ENCODE measurements around the gene PCMTD2. TPM values are rescaled to one million over a fixed set of nuclear protein-coding genes. Genes with fewer than 3 reads are reported as not detected.

PCMTD2 gene
- total and polyA plus RNA-seq, 10 of the 15 experiments (the other 5 are each of a cell fraction or from before 2014, with no cell fraction given), result 6.8 to 36.8 (median 16.5) TPM

DNA sequence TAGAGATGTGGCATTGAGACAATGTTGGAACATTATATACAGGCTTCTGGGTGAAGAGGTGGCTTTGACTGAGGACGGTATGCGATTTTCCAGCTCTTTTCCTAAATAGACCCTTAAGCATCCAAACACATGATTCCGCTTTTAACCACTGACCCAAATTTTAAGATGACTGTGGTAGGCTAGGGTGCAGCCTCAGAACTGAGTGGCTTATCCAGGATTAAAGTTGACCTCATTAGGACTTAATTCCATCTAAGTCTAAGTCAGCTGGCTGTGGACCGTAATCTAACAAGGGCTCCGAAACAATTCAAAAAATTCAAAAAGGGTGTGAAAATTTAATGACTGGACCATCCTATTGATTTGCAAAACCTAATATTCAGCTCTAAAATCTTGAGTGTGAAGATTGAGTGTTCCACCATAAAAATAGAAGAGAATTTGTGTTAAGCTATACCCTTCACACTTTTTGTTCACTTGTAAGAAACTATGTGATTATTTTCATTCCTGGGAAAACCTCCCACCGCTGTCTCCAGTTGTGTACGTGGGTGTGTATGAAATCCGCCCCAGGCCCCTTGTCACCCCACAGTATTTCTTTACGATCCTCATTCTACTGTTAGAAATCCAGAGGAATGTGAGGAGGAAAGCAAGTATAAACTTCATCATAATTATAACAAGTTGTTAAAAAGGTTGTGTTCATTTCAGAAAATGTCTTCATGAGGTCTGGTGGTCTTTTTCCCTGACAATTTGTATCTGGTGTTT, 2.7 kb downstream of the PCMTD2 start (continued):
- TF ChIP-seq E4F1 (IDR thresholded peaks at IDR 0.05; ENCODE audit: borderline replicate concordance, partially characterized antibody) (no peak), IRF4 (IDR thresholded peaks at IDR 0.05; ENCODE audit: low read depth, low read length) (no peak)

GRCh38 chr20:64260239-64260638, 4.7 kb downstream of the PCMTD2 start:
- CTCF ChIA-PET, result interaction anchor here (0.5 to 9.3 kb wide), 2 partner anchors 24 to 140 kb away, joined by 3 to 99 read pairs; no protein-coding TSS in a partner anchor
- in situ Hi-C loops (cut with MboI) (no loop called here), intact Hi-C loops (cut with micrococcal nuclease; ENCODE audit: unreplicated experiment) (no loop called here)
- Histone ChIP-seq H3K27ac (ENCODE audit: control insufficient read depth, insufficient read depth) (no peak overlapping the region), H3K4me2 (ENCODE audit: control insufficient read depth, insufficient read depth) (no peak overlapping the region), H3K9me3 (replicated peaks; ENCODE audit: control insufficient read depth, insufficient read depth, low read length) (no peaks in the 10 kb centered on the region), H3K36me3 (ENCODE audit: control insufficient read depth in 2 of 2, insufficient read depth in 2 of 2, low read length in 1 of 2) (peaks cover 1 to 7% of the 10 kb centered on the region in 2 experiments; a peak in 3 of 4 replicates), H3K27me3 (replicated peaks in 1 of 2; ENCODE audit: control insufficient read depth in 2 of 2, insufficient read depth in 2 of 2, low read length in 1 of 2) (no peaks in the 10 kb centered on the region), H2AFZ (ENCODE audit: control insufficient read depth, low read depth, low read length) (no peak overlapping the region), H4K20me1 (ENCODE audit: control insufficient read depth, insufficient read depth) (no peaks in the 10 kb centered on the region), H3K79me2 (ENCODE audit: control insufficient read depth, insufficient read depth, low read length) (peaks cover 14% of the 10 kb centered on the region), H3K4me3 (no peak overlapping the region), H3K9ac (ENCODE audit: control insufficient read depth, insufficient read depth, low read length) (no peak overlapping the region), H3K4me1 (ENCODE audit: control insufficient read depth, insufficient read depth, low read length) (peaks cover 6% of the 10 kb centered on the region)
- no peak for ATAC-seq
- 74% methylated on average over 6 of the region's 6 CpGs for WGBS (ENCODE audit: insufficient coverage, insufficient replicate concordance, low lambda C conversion rate, missing lambda C conversion rate)
- FAIRE-seq, result no peak
- TF ChIP-seq CHD2 (IDR thresholded peaks at IDR 0.05; ENCODE audit: borderline replicate concordance, low read depth, low read length) (no peak), NFIC (IDR thresholded peaks at IDR 0.05; ENCODE audit: low read depth, low read length) (no peak), DPF2 (IDR thresholded peaks at IDR 0.05) (no peak), ZBED1 (IDR thresholded peaks at IDR 0.05; ENCODE audit: borderline replicate concordance) (no peak), CBX3 (IDR thresholded peaks at IDR 0.05; ENCODE audit: borderline replicate concordance, low read depth) (no peak)
- RAD21 ChIA-PET (ENCODE audit: unreplicated experiment), result no interaction called here
- BruUV-seq (replicated peaks), result no TSS peak
- POLR2A ChIA-PET, result no interaction called here
- SMC1A ChIA-PET (ENCODE audit: uncharacterized antibody, unreplicated experiment), result interaction anchor here (1.5 kb wide), 1 partner anchor 25 kb away, joined by 3 read pairs; no protein-coding TSS in a partner anchor
- no peak for DNase-seq (ENCODE audit: low read depth, low spot score)

All from GM12878 (cell line).